WERI-Rb-1 (cell line): Measurements from ENCODE around the gene MRPL36.
A peak's percentile ranks its signal among the peaks of the same experiment; 100 is the strongest.

Experiments used
- DNase-seq: peaks from one replicate; pipeline ENCODE4 v3.0.0-alpha.2; 2020
- H3K27ac ChIP-seq: fragments of 250-450 bp; sonication (Bioruptor Pico); 2 replicates; pipeline ENCODE4 v1.5.1; 2020; ENCODE audit warnings: mild to moderate bottlenecking, moderate library complexity
- H3K27me3 ChIP-seq: fragments of 250-450 bp; sonication (Bioruptor Pico); 2 replicates; pipeline ENCODE4 v1.5.1; 2021; ENCODE audit warnings: mild to moderate bottlenecking, low read depth, moderate library complexity; ENCODE audit not compliant: insufficient read depth, severe bottlenecking
- H3K36me3 ChIP-seq: fragments of 250-450 bp; sonication (Bioruptor Pico); 2 replicates; pipeline ENCODE4 v1.5.1; 2020; ENCODE audit warnings: mild to moderate bottlenecking, moderate library complexity
- H3K4me3 ChIP-seq: 2 replicates; pipeline ENCODE4 v1.5.1; 2011; ENCODE audit warnings: low read depth, mild to moderate bottlenecking, control low read depth, low read length
- H3K9me3 ChIP-seq: fragments of 250-450 bp; sonication (Bioruptor Pico); 2 replicates; pipeline ENCODE4 v1.5.1; 2021; ENCODE audit warnings: mild to moderate bottlenecking, moderate library complexity; ENCODE audit not compliant: severe bottlenecking
- TF ChIP-seq, protein P1 (sequence below): IDR thresholded peaks from 2 replicates; pipeline ENCODE4 v1.5.1; 2011; ENCODE audit warnings: low read depth, mild to moderate bottlenecking, control low read depth, inconsistent platforms, low read length

Gene MRPL36

DNA sequence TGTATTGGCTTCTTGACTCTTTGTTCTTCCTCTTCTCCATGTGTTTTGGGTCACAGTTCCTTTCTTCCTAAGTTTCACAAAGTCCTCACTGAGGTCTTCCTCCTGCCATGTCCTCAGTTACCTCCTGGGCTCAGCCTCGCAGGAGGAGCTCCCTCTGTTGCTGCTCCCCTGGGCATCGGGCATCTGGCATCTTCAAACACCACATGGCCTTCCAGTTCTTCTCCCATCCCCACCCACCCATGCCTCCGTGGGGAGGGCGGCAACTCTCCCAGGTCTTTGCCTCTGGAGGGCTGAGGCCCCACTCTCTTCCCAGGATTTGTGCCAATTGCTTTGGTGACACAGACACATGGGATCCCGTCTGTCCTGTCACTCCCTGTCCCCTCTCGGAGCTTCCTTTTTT, 22.8 kb downstream of the MRPL36 start:
- no peak overlapping the region for H3K4me3 ChIP-seq
- H3K27ac ChIP-seq: no peak overlapping the region
- no peak for DNase-seq
- H3K27me3 ChIP-seq: peaks cover 95% of the 10 kb centered on the region
- H3K9me3 ChIP-seq: peaks cover 14% of the 10 kb centered on the region
- TF ChIP-seq, protein P1, sequence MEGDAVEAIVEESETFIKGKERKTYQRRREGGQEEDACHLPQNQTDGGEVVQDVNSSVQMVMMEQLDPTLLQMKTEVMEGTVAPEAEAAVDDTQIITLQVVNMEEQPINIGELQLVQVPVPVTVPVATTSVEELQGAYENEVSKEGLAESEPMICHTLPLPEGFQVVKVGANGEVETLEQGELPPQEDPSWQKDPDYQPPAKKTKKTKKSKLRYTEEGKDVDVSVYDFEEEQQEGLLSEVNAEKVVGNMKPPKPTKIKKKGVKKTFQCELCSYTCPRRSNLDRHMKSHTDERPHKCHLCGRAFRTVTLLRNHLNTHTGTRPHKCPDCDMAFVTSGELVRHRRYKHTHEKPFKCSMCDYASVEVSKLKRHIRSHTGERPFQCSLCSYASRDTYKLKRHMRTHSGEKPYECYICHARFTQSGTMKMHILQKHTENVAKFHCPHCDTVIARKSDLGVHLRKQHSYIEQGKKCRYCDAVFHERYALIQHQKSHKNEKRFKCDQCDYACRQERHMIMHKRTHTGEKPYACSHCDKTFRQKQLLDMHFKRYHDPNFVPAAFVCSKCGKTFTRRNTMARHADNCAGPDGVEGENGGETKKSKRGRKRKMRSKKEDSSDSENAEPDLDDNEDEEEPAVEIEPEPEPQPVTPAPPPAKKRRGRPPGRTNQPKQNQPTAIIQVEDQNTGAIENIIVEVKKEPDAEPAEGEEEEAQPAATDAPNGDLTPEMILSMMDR: no peak
- H3K36me3 ChIP-seq: no peaks in the 10 kb centered on the region

DNA sequence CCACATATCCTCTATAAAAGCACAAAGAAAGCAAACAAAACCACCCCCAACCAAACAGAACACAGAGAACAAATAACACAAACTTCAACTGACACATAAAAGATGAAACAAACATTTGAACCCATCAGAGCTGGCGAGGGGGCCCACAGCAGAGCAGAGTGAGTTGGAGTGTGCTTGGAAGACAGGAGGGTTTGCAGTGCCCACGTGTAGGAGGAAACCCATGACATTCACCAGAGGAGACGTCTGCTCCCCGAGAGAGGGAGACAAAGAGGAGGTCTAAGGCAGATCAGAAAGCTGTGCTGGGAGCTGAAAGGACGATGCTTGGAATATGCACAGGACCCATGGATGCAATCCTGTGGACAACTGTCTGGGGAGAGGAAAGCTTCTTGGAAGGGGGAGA, 27.0 kb downstream of the MRPL36 start:
- Histone ChIP-seq H3K27me3 (peaks cover 94% of the 10 kb centered on the region), H3K27ac (no peak overlapping the region), H3K4me3 (no peak overlapping the region), H3K9me3 (peaks cover 14% of the 10 kb centered on the region), H3K36me3 (no peaks in the 10 kb centered on the region)
- peak; percentile 51 for DNase-seq
- TF ChIP-seq, protein P1: peak; percentile 79

DNA sequence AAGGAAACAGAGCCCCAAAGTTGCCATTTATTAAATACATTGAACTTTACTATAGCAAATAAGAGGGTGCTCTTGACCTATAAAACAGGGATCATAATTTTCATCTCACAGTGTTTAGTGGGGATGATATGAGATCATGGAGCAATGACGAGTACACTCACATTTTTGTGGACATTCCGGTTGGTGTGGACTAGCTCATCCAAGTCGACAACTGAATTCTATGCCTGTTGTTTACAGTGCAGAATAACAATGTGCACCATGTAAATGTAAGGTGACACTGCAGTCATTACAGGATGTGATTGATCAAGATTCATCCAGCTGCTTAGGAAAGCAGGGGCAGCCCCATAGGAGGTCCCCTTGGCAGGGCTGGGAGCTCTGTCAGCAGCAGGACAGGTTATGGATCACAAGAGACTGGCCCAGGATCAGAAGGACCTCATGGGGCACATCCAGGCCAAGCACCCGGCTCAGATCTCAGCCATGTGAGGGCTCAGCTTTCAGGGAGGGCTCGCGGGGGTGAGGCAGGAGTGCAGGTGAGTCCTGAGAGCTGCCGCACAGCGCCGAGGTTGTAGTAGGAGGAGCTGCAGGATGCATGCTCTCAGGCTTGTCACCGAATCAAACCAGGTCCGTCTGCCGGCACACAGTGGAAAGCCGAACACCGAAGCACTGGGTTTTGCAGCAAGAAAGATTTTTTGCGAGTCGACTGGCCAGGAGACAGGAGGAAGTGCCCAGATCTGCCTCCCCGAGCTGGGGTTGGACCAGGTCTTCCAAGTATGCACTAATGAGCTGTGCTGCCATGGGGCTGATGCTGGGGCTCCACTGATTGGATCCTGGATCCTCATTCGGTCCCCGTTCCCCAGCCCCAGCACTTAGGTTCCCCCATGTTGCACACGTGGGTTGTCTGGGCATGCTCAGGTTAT, 28.2 kb downstream of the MRPL36 start:
- H3K27me3 ChIP-seq: peaks cover 94% of the 10 kb centered on the region
- peaks cover 14% of the 10 kb centered on the region for H3K9me3 ChIP-seq
- TF ChIP-seq, protein P1: no peak
- no peak overlapping the region for H3K4me3 ChIP-seq
- H3K27ac ChIP-seq: no peak overlapping the region
- DNase-seq: no peak
- H3K36me3 ChIP-seq: no peaks in the 10 kb centered on the region

DNA sequence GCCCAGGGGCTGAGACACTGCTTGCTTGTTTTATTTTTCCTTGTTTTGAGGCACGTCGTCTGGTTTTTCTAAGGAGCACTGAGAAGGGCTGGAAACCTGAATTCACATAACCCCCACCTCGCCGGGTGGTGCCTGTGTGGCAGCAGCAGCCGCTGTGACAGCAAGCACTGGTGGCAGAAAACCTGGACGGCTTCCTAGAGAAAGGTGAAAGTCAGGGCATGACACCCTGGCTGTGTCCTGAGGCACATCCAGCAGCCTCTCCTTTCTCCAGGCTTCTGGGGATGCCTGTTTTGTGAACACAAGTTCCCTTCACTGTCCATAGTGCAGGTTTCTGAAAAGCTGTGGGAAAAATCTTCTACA, 29.2 kb downstream of the MRPL36 start:
- Histone ChIP-seq H3K36me3 (no peaks in the 10 kb centered on the region), H3K9me3 (peaks cover 12% of the 10 kb centered on the region), H3K4me3 (no peak overlapping the region), H3K27me3 (peaks cover 94% of the 10 kb centered on the region), H3K27ac (no peak overlapping the region)
- no peak for DNase-seq
- TF ChIP-seq, protein P1: no peak

DNA sequence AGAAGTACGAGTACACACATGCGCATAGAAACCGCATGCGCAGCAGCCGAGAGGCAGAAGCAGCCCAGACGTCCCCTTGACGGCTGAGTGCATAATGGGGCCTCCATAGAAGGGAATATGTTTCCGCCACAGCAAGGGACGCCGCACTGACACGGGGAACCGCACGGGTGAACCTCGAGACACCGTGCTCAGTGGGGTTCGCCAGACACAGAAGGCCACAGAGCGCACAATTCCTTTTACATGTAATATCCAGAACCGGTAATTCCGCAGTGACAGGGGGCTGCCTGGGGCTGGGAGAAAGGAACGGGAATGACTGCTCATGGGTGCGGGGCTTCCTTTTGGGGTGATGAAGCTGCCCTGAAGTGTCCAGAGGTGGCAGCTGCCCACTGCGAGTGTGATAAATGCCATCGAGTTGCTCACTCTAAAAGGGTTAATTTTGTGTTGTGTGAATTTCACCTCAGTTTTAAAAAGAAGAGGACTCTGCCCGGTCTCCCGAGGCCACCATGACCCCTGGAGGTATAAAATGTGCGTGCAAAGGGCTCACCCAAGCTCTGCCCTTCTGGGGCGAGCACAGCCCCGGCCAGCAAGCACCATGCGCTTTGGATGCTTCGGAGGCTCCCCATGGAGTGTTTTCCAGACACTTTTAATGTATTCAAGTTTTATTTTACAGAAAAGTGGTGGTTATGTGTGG, 29.7 kb downstream of the MRPL36 start:
- Histone ChIP-seq H3K27ac (no peak overlapping the region), H3K27me3 (peaks cover 94% of the 10 kb centered on the region), H3K36me3 (no peaks in the 10 kb centered on the region), H3K9me3 (peaks cover 12% of the 10 kb centered on the region), H3K4me3 (no peak overlapping the region)
- no peak for DNase-seq
- TF ChIP-seq, protein P1: no peak
